A673 (cell line): ENCODE measurements around the gene DCAF17.

Source experiments
- CTCF ChIP-seq: fragments of 300-800, 200-600 bp; sonication (generic); conservative IDR thresholded peaks from 2 replicates; pipeline ENCODE4 v1.5.1; 2017; ENCODE audit warnings: low read depth, mild to moderate bottlenecking, antibody characterized with exemption, low read length, moderate library complexity, mixed read lengths
- EZH2 ChIP-seq: fragments of 200-600 bp; sonication (generic); IDR thresholded peaks from 2 replicates; pipeline ENCODE4 v1.6.1; 2017; ENCODE audit warnings: borderline replicate concordance, low read depth, mild to moderate bottlenecking, mixed read lengths, antibody characterized with exemption, low read length; ENCODE audit not compliant: poor library complexity, severe bottlenecking

GRCh38 chr2:171533331-171533730 lies 99.3 kb downstream of the DCAF17 start:
- TF ChIP-seq CTCF, result no peak
- TF ChIP-seq EZH2, result no peak
